AG09319 (cell line): ENCODE measurements around the gene EIF4E1B.
"Not testable (repeated sequence)": the region's sequence is repeated elsewhere in the genome, so short reads cannot be mapped to it uniquely, and the experiment has no call there.

Experiments used
- DNase-seq: peaks from one replicate; pipeline ENCODE4 v3.0.0-alpha.2; 2010; ENCODE audit warnings: low read depth; ENCODE audit errors: extremely low read depth
- TF ChIP-seq, protein P1 (sequence below): IDR thresholded peaks from 2 replicates; pipeline ENCODE4 v1.5.1; 2011; ENCODE audit warnings: low read depth, mild to moderate bottlenecking, inconsistent platforms, low read length, moderate library complexity

EIF4E1B gene

GRCh38 chr5:176596689-176597416, 33.6 kb upstream of the EIF4E1B start:
- DNase-seq = no peak
- TF ChIP-seq, protein P1, sequence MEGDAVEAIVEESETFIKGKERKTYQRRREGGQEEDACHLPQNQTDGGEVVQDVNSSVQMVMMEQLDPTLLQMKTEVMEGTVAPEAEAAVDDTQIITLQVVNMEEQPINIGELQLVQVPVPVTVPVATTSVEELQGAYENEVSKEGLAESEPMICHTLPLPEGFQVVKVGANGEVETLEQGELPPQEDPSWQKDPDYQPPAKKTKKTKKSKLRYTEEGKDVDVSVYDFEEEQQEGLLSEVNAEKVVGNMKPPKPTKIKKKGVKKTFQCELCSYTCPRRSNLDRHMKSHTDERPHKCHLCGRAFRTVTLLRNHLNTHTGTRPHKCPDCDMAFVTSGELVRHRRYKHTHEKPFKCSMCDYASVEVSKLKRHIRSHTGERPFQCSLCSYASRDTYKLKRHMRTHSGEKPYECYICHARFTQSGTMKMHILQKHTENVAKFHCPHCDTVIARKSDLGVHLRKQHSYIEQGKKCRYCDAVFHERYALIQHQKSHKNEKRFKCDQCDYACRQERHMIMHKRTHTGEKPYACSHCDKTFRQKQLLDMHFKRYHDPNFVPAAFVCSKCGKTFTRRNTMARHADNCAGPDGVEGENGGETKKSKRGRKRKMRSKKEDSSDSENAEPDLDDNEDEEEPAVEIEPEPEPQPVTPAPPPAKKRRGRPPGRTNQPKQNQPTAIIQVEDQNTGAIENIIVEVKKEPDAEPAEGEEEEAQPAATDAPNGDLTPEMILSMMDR = no peak; the same call in none of the 2 replicates

GRCh38 chr5:176597417-176598389, 32.8 kb upstream of the EIF4E1B start:
- TF ChIP-seq, protein P1 = no peak
- no peak for DNase-seq

- DNase-seq = not testable (repeated sequence)
Measured at GRCh38 chr5:176599749-176600430, 30.6 kb upstream of the EIF4E1B start.

DNA sequence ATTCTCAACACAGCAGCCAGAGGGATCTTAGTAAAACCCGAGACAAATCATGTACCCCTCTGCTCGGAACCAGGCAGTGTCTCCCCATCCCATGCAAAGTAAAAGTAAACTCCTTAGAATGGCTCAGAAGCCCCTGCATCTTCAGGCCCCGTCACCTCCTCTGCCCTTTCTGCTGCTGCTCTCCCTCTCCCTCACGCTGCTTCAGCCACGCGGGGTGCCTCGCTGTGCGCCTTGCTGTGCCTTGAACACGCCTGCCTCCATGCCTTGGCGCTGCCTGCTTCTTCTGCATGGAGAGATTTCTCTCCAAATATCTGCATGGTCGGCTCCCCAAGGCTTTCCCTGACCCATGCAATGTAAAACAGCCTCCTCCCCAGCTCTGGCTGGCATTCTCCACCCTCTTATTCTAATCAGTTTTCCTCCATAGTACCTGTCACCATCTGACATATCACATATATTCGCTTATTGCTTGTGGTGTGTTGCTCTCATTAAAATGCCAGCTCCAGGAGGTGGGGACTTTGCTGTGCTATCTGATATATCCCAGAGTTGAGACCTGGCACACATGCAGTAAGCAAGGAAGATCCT, 28.5 kb upstream of the EIF4E1B start:
- TF ChIP-seq, protein P1 = no peak
- DNase-seq = no peak

- no peak for DNase-seq
- TF ChIP-seq, protein P1 = no peak
Measured at GRCh38 chr5:176603091-176603490, 27.4 kb upstream of the EIF4E1B start.

GRCh38 chr5:176606032-176606431, 24.4 kb upstream of the EIF4E1B start:
- no peak for DNase-seq
- TF ChIP-seq, protein P1 = no peak

GRCh38 chr5:176606875-176607274, 23.6 kb upstream of the EIF4E1B start:
- TF ChIP-seq, protein P1 = no peak
- no peak for DNase-seq
